Measurements from ENCODE around the gene ASH1L. TPM values are rescaled to one million over a fixed set of nuclear protein-coding genes. Genes with fewer than 3 reads are reported as not detected.

ASH1L gene
- total and polyA plus RNA-seq, 9 of the 15 experiments (the other 6 are each of a cell fraction or from before 2014, with no cell fraction given): 2.0 to 23.3 (median 14.6) TPM

GRCh38 chr1:155285631-155286044, 277.0 kb downstream of the ASH1L start:
- H3K4me3 ChIP-seq: no peak overlapping the region
- no peak overlapping the region for H3K9ac ChIP-seq (ENCODE audit: insufficient read depth in 1 of 2, low read depth in 2 of 2, low read length in 2 of 2)
- no peaks in the 10 kb centered on the region; the same call in 1 of the 2 replicates for H4K20me1 ChIP-seq (replicated peaks; ENCODE audit: control insufficient read depth, insufficient read depth, low read length)
- no peak overlapping the region for H3K4me2 ChIP-seq (ENCODE audit: insufficient read depth, low read length)
- 84% methylated on average over 11 of the region's 18 CpGs for WGBS (ENCODE audit: insufficient coverage, low coverage, missing lambda C conversion rate)
- in situ Hi-C loops (cut with MboI): no loop called here
- H3K4me1 ChIP-seq (replicated peaks in 1 of 2; ENCODE audit: control insufficient read depth in 2 of 2, insufficient read depth in 2 of 2, low read length in 2 of 2): peaks cover 0 to 35% of the 10 kb centered on the region in 2 experiments; a peak in 3 of 5 replicates
- DNase-seq (ENCODE audit: extremely low read depth in 1 of 4, low spot score in 3 of 4) (no peak), FAIRE-seq (no peak), ATAC-seq (no peak)
- no peaks in the 10 kb centered on the region for H3K79me2 ChIP-seq (ENCODE audit: control insufficient read depth, insufficient read depth, low read length)
- intact Hi-C loops (cut with micrococcal nuclease): no loop called here
- H3K27me3 ChIP-seq (ENCODE audit: control insufficient read depth in 2 of 2, insufficient read depth in 2 of 2, low read length in 2 of 2): no peaks in the 10 kb centered on the region
- H3K9me3 ChIP-seq (replicated peaks; ENCODE audit: control insufficient read depth, insufficient read depth, low read depth, low read length): no peaks in the 10 kb centered on the region
- ChIA-PET CTCF (ENCODE audit: low intra/inter-chr PET ratio) (no interaction called here), POLR2A (interaction anchor here (0.7 to 1.8 kb wide), 5 partner anchors 9 to 875 kb away, joined by 3 to 4 read pairs (median 4); partner anchors contain the start of genes HCN3 and PKLR)
- H3K9me1 ChIP-seq (ENCODE audit: control insufficient read depth, insufficient read depth, low read length): no peaks in the 10 kb centered on the region
- no TSS peak for BruUV-seq (replicated peaks)
- peaks cover 27% of the 10 kb centered on the region; the same call in 2 of the 3 replicates for H3K36me3 ChIP-seq (ENCODE audit: control insufficient read depth, insufficient read depth, low read length)
- no peak overlapping the region for H2AFZ ChIP-seq (ENCODE audit: low read depth, low read length)
- TF ChIP-seq EHMT2 (IDR thresholded peaks at IDR 0.05) (no peak), RBFOX2 (IDR thresholded peaks at IDR 0.05; ENCODE audit: low read depth, low read length) (0 out of 2 replicates have a peak, but pooled peaks have one; percentile 16), RBM25 (IDR thresholded peaks at IDR 0.05; ENCODE audit: low read depth, low read length, severe bottlenecking) (no peak), ZBTB43 (CRISPR knock-in tag; IDR thresholded peaks at IDR 0.05) (no peak), POLR2G (IDR thresholded peaks at IDR 0.05; ENCODE audit: low read depth, low read length) (peak; percentile 66), ZNF318 (IDR thresholded peaks at IDR 0.05; ENCODE audit: borderline replicate concordance in 1 of 2, low read depth in 1 of 2) (no peak)
- no peak overlapping the region for H3K27ac ChIP-seq (ENCODE audit: extremely low read depth, low read depth, low read length)
